Right ventricle myocardium inferior (tissue), 1 donor: ENCODE measurements around the gene ESAM. TPM values are rescaled to one million over a fixed set of nuclear protein-coding genes. Genes with fewer than 3 reads are reported as not detected.

ENCODE experiments used
- ATAC-seq: fragments of 200-7000 bp; cut with Tn5 transposase; one replicate; pipeline ENCODE4 v1.9.1; 2020; ENCODE audit warnings: mild to moderate bottlenecking, moderate library complexity
- DNase-seq: peaks from one replicate; pipeline ENCODE4 v3.0.0; 2021; ENCODE audit errors: missing footprints
- intact Hi-C: fragments of 100-400 bp; cut with DNase I; formaldehyde crosslinking; loops from one replicate; pipeline ENCODE4 v1.11.0; 2022
- total RNA-seq: library from RNA; stranded (reverse); fragmentation: NEBNext Ultra II Directional; extraction: Animal tissue kit (Norgen Biotek cat#: 25700); gene quantifications from one replicate; pipeline ENCODE4 v1.2.1, GENCODE V29; 2021
- donor health status: DM: no; HTN: yes; CAD: no; lungs with severe emphysema.

The ESAM gene
- total RNA-seq, 1 donor from 2014 or later, result 43.1 TPM

DNA sequence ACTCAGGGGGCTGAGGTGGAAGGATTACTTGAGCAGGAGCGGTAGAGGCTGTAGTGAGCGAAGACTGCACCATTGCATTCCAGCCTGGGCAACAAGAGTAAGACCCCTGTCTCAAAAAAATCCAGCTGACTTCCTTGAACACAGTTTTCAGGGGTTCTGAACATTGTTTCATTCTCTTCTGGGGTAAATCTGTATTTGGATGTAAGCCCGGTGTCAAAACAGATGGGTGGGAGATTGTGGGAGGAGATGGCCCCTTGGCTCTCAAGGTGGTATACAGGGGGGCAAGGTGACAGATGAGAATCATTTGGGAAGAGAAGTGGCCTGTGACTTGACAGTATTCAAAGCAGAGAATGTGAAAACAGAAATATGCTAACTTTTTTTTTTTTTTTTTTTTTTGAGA lies 4.8 kb downstream of the ESAM start:
- ATAC-seq (no peak), DNase-seq (no peak)
- intact Hi-C loops, result no loop called here

DNA sequence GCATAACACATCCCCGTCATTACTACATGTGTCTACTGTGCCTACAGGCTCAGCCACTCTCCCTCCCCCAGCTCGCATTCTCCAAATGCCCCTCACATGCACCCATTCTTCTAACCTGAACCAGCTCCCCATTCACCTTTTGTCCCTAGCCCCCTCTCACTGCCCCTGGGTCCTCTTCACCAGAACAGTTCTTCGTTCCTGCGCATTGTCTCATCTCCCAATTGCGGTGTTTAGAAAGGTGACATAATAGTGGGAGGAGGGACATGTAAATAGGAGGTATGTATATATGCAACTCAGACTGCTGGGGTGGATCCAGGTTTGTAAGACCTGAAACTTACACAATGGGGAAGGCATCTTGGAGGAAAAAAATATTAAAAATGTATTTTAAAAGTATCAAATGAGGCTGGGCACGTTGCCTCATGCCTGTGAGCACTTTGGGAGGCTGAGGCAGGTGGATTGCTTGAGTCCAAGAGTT lies 5.3 kb downstream of the ESAM start:
- intact Hi-C loops, result no loop called here
- ATAC-seq (no peak), DNase-seq (no peak)

DNA sequence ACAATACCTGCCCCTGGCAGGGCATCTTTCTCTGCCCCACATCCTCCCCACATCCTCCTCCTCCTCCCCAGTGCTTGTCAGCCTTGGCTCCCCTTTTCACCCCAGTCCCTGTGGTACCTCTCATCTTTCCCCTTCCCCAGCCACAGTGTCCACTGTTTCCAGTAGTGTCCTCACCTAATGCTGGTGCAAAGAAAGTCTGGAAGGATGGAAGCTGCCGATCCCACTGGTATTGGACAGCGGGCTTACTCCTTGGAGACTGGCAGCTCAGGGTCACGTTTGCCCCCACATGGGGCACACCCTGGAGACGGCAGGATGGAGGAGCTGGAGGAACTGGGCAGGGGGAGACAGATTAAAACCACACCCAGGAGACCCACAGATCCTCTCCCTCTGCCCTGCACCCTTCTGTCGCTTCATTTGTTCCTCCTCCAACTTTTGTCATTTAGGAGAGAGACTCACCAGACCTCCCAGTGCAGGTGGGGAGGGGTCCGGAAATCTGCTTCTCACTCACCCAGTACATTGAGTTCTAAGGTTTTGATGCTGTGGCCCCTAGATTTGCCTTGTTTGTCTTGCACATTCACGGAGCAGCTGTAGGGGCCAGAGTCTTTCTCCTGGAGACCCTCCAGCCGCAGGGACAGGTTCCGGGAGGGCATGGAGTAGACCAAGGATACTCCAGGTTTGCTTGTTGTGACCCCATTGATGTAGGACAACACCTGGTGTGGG lies 5.9 kb downstream of the ESAM start:
- no peak for ATAC-seq
- intact Hi-C loops, result no loop called here
- DNase-seq, result no peak

DNA sequence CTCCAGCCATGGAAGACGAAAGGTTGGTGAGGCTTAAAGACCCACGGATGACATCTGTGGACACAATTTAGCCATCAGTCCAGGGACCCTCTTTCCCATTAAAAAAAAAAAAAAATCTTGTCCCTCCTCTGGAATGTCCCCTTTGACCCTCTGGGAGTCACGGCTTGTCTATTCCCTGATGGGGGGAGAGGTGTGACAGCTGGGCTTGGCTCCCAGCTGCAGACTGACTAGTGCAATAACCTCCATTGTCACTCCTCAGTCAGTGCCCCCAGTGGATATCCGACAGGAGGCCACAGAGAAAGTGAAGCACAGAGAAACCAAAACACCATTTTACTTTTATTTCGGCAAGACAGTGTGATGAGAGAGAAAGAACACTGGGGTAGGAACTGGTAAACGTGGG lies 7.4 kb downstream of the ESAM start:
- intact Hi-C loops, result no loop called here
- no peak for DNase-seq
- ATAC-seq, result no peak

DNA sequence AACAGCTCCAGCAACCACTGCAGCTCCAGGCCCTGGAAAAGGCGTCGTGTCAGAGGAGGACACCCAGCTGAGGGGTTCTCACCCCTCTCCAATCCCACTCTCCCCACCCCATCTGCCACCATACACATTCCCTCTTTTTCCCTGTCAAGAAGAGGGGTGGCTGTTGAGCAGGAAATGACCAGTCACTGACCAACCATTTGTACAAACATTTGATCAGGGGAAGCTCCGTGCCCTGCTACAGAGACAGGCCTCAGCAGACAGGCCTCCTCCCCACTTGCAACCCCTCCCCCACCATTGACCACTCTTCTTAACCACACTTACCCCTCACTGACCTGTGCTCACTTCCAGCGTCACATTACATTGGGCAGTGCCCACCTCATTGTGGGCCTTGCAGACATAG lies 7.8 kb downstream of the ESAM start:
- DNase-seq (no peak), ATAC-seq (no peak)
- intact Hi-C loops, result no loop called here

DNA sequence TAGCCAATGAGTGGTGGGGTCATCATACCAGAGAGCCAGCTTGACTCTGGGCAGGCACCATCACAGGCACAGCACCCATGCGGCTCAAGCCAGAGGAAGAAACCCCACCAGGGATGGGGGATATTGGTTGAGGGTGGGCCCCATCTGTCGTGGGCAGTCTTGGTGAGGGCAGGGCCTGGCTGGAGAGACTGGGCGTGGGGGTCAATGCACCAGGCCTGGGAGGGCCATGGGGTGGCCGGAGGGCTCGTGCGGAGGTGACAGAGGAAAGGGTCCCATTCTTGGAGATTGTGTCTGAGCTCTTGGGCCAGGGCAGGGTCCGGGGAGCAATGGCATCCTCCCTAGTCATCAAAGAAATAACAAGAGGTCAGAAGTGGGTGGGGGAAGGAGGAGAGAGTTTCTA lies 8.5 kb downstream of the ESAM start:
- DNase-seq, result no peak
- ATAC-seq, result no peak
- intact Hi-C loops, result no loop called here

DNA sequence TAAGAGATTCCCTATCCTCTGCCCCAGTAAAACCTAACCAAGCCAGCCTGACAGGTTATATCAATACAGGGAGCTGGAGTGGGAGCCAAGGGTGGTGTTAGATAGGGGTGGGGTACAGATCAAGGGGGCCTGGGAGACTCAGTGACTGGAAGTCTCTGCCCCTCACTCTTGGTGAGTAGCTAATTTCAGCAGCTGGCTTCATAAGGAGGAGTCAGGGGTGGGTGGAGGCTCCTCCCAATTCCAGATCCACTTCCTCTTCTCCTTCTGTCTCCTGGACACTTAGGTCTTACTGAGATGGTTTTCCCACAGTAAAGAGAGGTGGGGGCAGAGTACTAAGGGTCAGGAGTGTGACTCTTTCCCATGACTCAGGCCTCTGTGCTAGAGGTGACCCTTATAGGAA lies 8.9 kb downstream of the ESAM start:
- no peak for ATAC-seq
- intact Hi-C loops, result no loop called here
- no peak for DNase-seq

DNA sequence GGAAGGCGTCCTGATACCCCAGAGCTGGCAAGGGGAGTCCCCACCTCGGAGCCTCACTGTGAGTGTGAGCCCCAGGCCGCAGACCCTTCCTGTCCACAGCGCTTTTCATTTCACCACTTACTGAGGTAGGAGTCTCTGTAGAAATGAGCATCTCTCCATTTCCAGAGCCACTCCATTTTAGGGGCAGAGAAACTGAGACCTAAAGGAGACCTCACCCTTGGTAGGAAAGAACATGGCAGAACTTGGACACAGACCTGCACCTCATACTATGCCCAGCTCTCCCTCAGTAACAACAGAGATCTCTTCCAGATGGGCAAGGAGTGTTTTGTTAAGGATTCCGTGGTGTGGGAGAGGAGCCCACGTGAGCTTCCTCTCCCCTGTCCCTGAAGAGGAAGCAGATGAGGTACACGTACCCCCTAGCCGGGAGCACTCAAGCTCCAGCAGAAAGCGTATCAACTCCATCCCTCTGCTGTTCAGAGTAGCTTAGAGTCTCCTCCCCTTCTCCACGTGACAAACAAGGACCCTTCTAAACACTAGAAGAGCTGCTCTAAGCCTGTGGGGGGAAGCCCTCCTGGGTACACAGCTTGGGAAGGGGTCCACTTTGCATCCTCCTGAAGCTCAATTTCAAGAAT lies 9.5 kb downstream of the ESAM start:
- DNase-seq, result no peak
- intact Hi-C loops, result no loop called here

DNA sequence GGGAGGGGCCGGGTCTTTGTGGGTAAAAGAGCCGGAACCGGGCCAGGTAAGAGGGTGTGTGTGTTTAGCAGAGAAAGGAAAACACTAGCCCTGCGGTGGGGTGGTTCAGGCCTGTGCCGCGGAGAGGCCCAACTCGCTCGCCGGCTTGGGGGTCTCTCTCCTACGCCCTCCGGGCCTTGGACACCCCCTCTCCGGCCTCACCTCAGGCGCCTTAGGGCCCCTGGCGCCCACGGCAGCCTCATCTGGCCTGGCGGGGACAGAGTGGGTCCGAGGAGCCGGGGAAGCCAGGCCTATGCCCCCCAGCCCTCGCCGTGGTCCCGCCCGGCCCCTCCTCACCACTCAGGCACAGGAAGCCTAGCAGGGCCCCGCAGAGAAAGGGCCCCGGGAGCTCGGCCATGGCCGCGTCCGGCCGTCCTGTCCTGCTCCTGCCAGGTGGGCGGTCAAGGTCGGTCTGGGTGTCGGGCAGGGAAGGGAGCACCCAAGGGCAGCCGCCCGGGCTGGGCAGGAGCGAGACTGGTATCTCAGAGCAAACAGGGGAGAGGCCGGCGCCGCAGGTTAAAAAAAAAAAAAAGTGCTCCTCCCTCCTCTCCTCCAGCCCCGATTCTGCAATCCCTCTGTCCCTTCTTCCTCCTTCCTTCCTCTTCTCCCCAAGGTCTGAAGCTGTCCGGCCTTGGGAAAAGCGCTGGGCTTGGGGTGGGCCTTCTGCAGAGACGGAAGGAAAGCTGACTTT lies 10.2 kb downstream of the ESAM start, which contains the start of gene VSIG2:
TSS of gene VSIG2 (minus strand) at position 515 of the 730 bp plus-strand sequence. CDS start at position 397, 118 bp downstream.
- DNase-seq, result no peak
- ATAC-seq, result no peak
- intact Hi-C loops, result no loop called here

More for the DNA sequence above, 9.5 kb downstream of the ESAM start:
- ATAC-seq, result no peak

DNA sequence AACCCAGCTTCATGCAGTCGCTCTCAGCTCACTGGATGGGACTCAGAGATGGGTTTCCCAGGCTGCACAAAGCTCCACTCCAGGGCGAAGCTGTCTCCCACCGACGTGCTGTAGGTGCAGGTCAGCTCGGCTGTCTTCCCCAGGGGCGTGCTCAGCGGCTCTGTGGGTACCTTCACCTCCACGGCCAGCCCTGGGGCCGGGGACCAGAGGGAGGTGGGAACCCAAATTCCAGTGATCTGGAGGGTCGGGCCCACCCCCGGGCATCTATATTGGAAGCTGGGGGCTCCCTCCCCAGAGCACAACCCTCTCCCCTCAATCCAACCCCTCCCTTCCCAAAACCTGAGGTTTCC lies 10.7 kb downstream of the ESAM start:
- ATAC-seq, result no peak
- intact Hi-C loops, result no loop called here
- DNase-seq, result no peak

DNA sequence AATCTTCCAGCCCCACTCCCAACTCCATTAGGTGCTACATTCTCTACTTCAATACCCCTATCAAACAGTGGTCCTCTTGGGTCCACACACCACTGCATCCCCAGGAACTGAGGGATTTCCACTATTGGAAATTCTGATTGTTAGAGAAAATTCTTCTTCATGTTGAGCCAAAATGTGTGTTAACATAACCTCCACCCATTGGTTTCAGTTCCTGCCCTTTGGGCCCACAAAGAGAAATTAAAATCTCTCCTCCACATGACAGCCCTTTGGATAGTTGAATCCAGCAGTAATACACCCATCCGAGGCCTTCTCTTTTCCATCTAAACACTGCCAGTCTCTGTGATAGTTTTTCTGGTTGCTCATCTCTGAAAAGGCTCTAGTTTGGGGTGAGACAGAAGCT lies 12.2 kb downstream of the ESAM start:
- intact Hi-C loops, result no loop called here
- no peak for ATAC-seq
- DNase-seq, result no peak

DNA sequence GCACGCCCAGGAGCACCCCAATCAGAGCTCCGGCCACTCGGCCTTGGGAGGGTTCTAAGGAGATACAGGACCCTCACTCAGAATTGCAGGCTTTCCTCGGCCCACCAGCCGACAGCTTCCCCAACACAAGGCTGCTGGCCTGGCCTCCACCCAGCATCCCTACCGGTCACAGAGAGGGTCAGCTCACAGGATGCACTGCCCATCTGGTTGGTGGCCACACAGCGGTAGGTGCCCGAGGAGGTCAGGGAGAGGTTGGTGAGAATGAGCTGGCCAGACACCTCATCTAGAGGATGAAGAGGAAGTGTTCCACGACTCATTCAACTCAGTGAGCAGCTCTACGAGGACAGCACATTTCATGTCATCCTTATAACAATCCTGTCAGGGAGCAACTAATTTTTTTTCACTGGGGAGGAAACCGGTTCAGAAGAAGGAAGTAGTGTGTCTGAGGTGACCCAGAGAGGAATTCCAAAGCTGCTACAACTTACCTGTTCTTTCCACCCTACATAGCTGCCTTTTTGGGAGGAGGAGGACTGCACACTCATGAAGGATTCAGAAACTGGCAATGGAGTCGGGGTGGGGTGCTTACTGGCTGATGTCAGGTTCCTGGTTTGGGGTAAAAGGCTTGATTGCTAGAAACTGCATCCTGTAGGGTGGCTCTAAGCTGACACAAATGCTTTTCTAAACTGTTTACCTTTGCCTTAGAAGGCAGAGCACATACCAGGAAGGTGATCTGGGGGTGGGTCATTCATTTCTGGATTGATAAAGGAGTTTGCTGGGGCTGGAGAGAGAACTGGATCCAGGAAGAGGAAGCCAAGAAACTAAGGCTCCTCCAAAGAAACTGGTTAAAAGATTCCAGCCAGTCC lies 13.4 kb downstream of the ESAM start:
- DNase-seq, result no peak
- intact Hi-C loops, result no loop called here
- no peak for ATAC-seq

DNA sequence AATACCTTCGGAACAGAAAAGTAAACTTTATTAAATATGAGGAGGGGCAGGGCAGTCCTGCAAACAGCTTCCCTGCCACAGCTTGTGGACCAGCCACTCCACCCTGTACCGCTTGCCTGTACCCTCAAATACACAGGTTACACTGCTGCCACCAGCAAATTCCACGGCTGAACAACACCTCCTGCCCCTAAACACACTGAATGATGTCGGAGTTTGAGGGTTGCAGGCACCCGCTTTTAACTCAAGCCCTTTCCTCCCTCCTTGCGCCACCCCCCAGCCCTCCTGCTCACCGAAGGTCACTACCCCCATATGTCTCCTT lies 14.0 kb downstream of the ESAM start:
- ATAC-seq (no peak), DNase-seq (no peak)
- intact Hi-C loops, result no loop called here

DNA sequence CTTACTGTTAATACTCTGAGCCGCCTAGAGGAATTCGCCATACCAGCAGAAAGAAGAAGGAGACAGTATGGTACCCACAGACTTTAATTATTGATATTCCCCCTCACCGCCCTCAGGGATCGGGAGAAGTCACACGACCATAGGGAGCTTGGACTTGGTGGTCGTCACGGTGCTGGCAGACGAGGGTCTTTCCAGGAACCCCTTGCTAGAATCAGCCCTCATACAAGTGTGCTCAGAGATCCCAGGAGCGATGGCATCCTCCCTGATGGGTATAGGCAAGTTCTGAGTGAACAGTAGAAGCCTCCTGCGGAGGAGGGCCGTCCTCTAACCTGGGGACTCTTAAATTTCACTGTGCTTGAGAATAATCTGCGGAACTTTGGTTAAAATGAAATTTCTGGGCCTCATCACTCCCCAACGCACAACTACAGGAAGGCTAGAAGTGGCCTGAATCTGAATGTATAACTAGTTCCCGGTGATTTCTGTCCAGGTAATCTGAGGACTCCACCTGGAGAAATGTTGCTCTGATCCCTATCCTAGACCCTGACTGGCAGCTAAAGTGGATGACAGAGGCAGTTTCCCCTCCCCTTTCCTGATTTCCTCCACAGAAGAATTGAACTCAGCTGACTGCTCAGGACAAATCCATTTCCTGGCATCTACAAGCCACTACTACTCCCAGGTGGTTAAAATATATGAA lies 14.5 kb downstream of the ESAM start:
- intact Hi-C loops, result no loop called here
- DNase-seq, result no peak
- ATAC-seq, result no peak

DNA sequence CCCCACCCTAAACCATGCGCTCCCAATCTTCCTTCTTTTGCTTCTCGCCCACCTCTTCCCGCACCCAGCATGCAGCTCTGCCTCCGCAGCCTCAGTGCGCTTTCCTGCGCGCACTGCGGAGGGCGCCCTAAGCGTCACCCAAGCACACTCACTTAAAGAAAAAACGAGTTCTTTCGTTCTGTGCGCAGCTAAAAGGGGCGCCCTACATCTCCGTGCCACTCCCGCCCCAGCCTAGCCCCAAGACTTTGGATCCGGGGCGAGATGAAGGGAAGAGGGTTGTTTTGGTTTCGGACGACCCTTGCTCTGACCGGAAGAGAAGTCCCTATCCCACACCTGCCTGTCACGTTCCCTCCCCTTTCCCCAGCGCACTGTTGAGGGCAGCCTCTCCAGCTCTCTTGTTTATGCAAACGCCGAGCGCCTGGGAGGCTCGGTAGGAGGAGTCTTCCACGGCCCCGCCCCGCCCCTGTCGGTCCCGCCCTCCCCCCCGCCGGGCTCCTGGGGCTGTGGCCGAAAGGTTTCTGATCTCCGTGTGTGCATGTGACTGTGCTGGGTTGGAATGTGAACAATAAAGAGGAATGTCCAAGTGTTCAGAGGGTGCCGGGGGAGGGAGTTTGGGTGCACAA lies 15.4 kb downstream of the ESAM start:
- ATAC-seq (peak; percentile 69), DNase-seq (peak; percentile 86)
- intact Hi-C loops, result no loop called here

DNA sequence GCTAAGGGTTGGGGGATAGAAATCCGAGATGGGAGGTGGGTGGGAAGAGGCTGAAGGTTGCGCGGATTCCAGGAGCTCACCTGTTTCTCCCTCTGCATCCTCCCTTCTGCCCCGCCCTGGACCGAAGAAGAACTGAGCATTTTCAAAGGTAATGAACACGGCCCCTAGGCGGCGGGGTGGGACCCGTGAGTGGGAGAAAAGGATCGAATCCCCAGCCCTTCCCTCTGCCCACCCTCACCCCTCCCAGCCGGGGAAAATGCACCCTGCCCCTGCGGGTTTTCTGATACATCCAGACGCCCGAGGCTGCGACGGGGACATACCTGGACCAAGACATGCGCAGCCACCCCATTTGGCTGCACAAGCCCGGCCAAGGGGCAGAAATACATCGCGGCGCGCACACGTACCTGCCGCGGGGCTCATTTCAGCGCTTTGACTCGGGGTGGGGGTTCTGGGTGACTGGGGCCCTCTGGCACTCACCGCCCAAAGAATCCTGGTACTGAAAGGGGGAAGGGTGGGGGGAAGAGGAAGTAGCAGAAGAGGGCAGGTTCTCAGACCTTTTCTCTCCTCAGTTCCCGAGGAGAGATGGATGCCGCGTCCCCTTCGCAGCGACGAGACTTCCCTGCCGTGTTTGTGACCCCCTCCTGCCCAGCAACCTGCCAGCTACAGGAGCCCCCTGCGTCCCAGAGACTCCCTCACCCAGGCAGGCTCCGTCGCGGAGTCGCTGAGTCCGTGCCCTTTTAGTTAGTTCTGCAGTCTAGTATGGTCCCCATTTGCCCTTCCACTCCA lies 16.1 kb downstream of the ESAM start:
- DNase-seq (no peak), ATAC-seq (peak; percentile 7)
- intact Hi-C loops, result no loop called here

DNA sequence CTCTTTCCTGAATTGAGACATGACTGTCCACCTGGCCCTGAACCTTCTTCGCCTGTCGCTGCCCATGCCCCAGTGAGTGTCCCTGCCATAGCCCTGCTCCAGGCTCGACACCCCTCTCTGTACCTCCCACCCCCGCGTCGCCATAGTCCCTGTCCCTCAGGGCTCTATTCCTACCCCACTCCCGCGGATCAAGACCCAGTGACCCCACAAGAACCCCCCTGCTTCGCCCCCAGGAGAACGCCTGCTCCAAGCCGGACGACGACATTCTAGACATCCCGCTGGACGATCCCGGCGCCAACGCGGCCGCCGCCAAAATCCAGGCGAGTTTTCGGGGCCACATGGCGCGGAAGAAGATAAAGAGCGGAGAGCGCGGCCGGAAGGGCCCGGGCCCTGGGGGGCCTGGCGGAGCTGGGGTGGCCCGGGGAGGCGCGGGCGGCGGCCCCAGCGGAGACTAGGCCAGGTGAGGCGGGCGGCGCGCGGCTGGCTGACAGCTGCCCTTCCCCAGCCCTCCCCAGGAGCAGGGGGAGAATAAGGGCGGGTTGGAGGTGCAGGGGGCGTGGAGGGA lies 16.7 kb downstream of the ESAM start:
- intact Hi-C loops, result no loop called here
- ATAC-seq (no peak), DNase-seq (no peak)
